Spinal cord (tissue), 10 donors: ENCODE results near the gene CELF4. TPM values are rescaled to one million over a fixed set of nuclear protein-coding genes. Genes with fewer than 3 reads are reported as not detected.

Experiments used
- DNase-seq, 6 donors: peaks; one replicate each; pipeline versions ENCODE4 v3.0.0 to v3.0.0-alpha.2; 2013 to 2015; ENCODE audit warnings: low spot score in 6 of 6, low read depth in 4 of 6
- H3K27ac ChIP-seq: one replicate; pipeline ENCODE4 v1.5.1; 2013; ENCODE audit warnings: low read depth, low read length, control low read depth
- H3K27me3 ChIP-seq: one replicate; pipeline ENCODE4 v1.6.1; 2013; ENCODE audit warnings: low read length; ENCODE audit not compliant: control insufficient read depth, insufficient read depth
- H3K36me3 ChIP-seq: one replicate; pipeline ENCODE4 v1.6.1; 2013; ENCODE audit warnings: low read length; ENCODE audit not compliant: control insufficient read depth, insufficient read depth
- H3K4me1 ChIP-seq: one replicate; pipeline ENCODE4 v1.6.1; 2013; ENCODE audit warnings: low read length; ENCODE audit not compliant: control insufficient read depth, insufficient read depth
- H3K4me3 ChIP-seq: one replicate; pipeline ENCODE4 v1.5.1; 2013; ENCODE audit warnings: low read depth, low read length, control low read depth
- H3K9me3 ChIP-seq: one replicate; pipeline ENCODE4 v1.6.1; 2013; ENCODE audit warnings: low read length; ENCODE audit not compliant: control insufficient read depth, insufficient read depth
- WGBS: methylation state at CpG from one replicate; pipeline ENCODE4 v1.1.5; 2013; ENCODE audit warnings: missing lambda C conversion rate; ENCODE audit not compliant: insufficient coverage; 5-methylcytosine and 5-hydroxymethylcytosine counted together
- polyA plus RNA-seq, 2 donors: library from polyadenylated mRNA; unstranded; fragments of 120-200 nt; gene quantifications; one replicate each; pipeline ENCODE4 v1.2.1, GENCODE V29; 2013; ENCODE audit not compliant: insufficient read length in 2 of 2
- total RNA-seq, 2 donors: library from RNA; depleted of rRNA in 1 of 2; stranded (reverse); fragments of 120-200 nt in 1 of 2; fragments of >200 nt in 1 of 2; gene quantifications; one replicate each; pipeline versions ENCODE4 v1.2.3 to v1.2.4, GENCODE V29; 2013 to 2014
- donor health status: healthy.

Gene CELF4
- total and polyA plus RNA-seq, 4 donors = 26.6 to 139 (median 89.9) TPM

- H3K36me3 ChIP-seq = peaks cover 6% of the 10 kb centered on the region
- H3K4me1 ChIP-seq = peaks cover 65% of the 10 kb centered on the region
These were observed 116.7 kb downstream of the CELF4 start for GRCh38 chr18:37448946-37449345.

GRCh38 chr18:37447962-37448888, 117.4 kb downstream of the CELF4 start:
- no peak overlapping the region for H3K27ac ChIP-seq
- peaks cover 6% of the 10 kb centered on the region for H3K36me3 ChIP-seq
- H3K9me3 ChIP-seq = no peaks in the 10 kb centered on the region
- H3K27me3 ChIP-seq = peaks cover under 1% of the 10 kb centered on the region
- no peak for DNase-seq
- no peak overlapping the region for H3K4me3 ChIP-seq
- H3K4me1 ChIP-seq = peaks cover 64% of the 10 kb centered on the region
- WGBS = 76% methylated on average over 22 of the region's 22 CpGs

More at GRCh38 chr18:37448946-37449345, 116.7 kb downstream of the CELF4 start:
- 87% methylated on average over 4 of the region's 4 CpGs for WGBS
- H3K27me3 ChIP-seq = no peaks in the 10 kb centered on the region
- H3K27ac ChIP-seq = no peak overlapping the region
- H3K4me3 ChIP-seq = no peak overlapping the region
- DNase-seq = no peak
- no peaks in the 10 kb centered on the region for H3K9me3 ChIP-seq

GRCh38 chr18:37445836-37446235, 119.8 kb downstream of the CELF4 start:
- H3K27ac ChIP-seq = no peak overlapping the region
- peaks cover 6% of the 10 kb centered on the region for H3K36me3 ChIP-seq
- 76% methylated on average over 4 of the region's 10 CpGs for WGBS
- no peak overlapping the region for H3K4me3 ChIP-seq
- peaks cover 64% of the 10 kb centered on the region for H3K4me1 ChIP-seq
- DNase-seq = no peak
- H3K27me3 ChIP-seq = peaks cover 2% of the 10 kb centered on the region
- no peaks in the 10 kb centered on the region for H3K9me3 ChIP-seq

GRCh38 chr18:37445368-37445767, 120.2 kb downstream of the CELF4 start:
- WGBS = 29% methylated on average over 6 of the region's 7 CpGs
- Histone ChIP-seq H3K27ac (no peak overlapping the region), H3K9me3 (no peaks in the 10 kb centered on the region), H3K4me1 (peaks cover 61% of the 10 kb centered on the region), H3K4me3 (no peak overlapping the region), H3K36me3 (peaks cover 6% of the 10 kb centered on the region), H3K27me3 (peaks cover 2% of the 10 kb centered on the region)
- DNase-seq = no peak

GRCh38 chr18:37443325-37444055, 122.1 kb downstream of the CELF4 start:
- peak in 1 of 6 donors; percentile 26 for DNase-seq

GRCh38 chr18:37442477-37442876, 123.1 kb downstream of the CELF4 start:
- 48% methylated on average over 10 of the region's 11 CpGs for WGBS
- H3K4me1 ChIP-seq = peaks cover 51% of the 10 kb centered on the region
- no peaks in the 10 kb centered on the region for H3K9me3 ChIP-seq
- no peak overlapping the region for H3K27ac ChIP-seq
- peak in 1 of 6 donors; percentile 49 for DNase-seq
- H3K27me3 ChIP-seq = peaks cover 2% of the 10 kb centered on the region
- no peak overlapping the region for H3K4me3 ChIP-seq
- peaks cover 2% of the 10 kb centered on the region for H3K36me3 ChIP-seq

More at GRCh38 chr18:37443325-37444055, 122.1 kb downstream of the CELF4 start:
- no peaks in the 10 kb centered on the region for H3K9me3 ChIP-seq
- H3K4me1 ChIP-seq = peaks cover 57% of the 10 kb centered on the region
- peaks cover 6% of the 10 kb centered on the region for H3K36me3 ChIP-seq
- no peak overlapping the region for H3K27ac ChIP-seq
- 24% methylated on average over 3 of the region's 12 CpGs for WGBS
- peaks cover 2% of the 10 kb centered on the region for H3K27me3 ChIP-seq
- no peak overlapping the region for H3K4me3 ChIP-seq

GRCh38 chr18:37441821-37442220, 123.8 kb downstream of the CELF4 start:
- peaks cover 53% of the 10 kb centered on the region for H3K4me1 ChIP-seq
- DNase-seq = no peak
- H3K27ac ChIP-seq = no peak overlapping the region
- H3K27me3 ChIP-seq = peaks cover 2% of the 10 kb centered on the region
- 81% methylated on average over 4 of the region's 11 CpGs for WGBS
- no peaks in the 10 kb centered on the region for H3K36me3 ChIP-seq
- H3K4me3 ChIP-seq = no peak overlapping the region
- H3K9me3 ChIP-seq = no peaks in the 10 kb centered on the region

GRCh38 chr18:37440206-37440605, 125.4 kb downstream of the CELF4 start:
- Histone ChIP-seq H3K27me3 (peaks cover 2% of the 10 kb centered on the region), H3K9me3 (no peaks in the 10 kb centered on the region), H3K36me3 (no peaks in the 10 kb centered on the region), H3K4me1 (peaks cover 58% of the 10 kb centered on the region), H3K27ac (no peak overlapping the region), H3K4me3 (no peak overlapping the region)
- 24% methylated on average over 6 of the region's 6 CpGs for WGBS
- DNase-seq = peak in 1 of 6 donors; percentile 30

- peaks cover 51% of the 10 kb centered on the region for H3K4me1 ChIP-seq
- H3K27me3 ChIP-seq = peaks cover 2% of the 10 kb centered on the region
- no peak overlapping the region for H3K4me3 ChIP-seq
- no peak overlapping the region for H3K27ac ChIP-seq
- no peaks in the 10 kb centered on the region for H3K36me3 ChIP-seq
- no peak for DNase-seq
- WGBS = 84% methylated on average over 6 of the region's 7 CpGs
- H3K9me3 ChIP-seq = no peaks in the 10 kb centered on the region
These were observed 127.0 kb downstream of the CELF4 start for GRCh38 chr18:37438417-37439180.
